ENCODE data around the gene MAT1A.

The MAT1A gene

DNA sequence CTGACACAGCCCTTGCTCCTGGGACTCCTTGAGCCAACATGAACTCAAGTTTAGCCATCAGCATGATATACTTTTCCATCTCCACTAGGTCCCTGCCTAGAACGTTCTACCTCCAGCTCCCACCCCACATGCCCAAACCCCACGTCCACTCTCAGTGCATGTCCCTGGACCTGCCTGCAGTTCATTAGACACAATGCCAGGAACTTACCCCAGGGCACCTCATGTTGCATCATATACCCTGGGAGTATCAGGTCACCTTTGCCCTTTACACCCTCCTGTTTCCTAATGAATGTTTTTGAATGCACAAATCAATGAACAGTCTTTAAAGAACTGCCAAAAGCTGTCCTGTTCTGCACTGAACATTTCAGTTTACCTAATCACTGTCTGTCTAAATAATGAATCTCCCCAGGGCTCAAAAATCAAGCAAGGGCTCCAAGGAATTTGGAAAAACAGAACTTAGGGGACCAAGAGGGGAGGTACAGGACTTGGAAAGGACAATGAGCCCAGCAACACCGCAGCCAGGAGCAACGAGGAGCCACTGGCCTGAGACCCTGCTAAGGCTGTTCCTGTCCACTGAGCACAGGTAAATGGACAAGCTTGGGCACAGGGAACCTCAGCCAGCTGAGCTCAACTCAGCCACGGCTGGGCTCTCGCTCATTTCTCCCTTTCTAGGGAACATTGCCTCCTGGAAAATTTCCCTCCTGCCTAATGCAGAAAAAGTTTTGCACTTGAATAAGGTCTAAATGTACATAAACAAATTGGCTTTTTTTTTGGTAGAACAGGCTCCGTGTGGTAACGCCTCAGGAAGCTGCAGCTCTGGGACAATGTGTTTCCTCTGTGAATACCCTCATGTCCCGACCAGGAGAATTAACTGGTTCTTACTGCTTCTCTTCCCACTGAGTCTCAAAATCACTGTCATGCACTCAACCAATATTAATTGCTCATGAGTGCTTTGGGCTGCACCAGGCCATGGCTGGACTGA is 7.4 kb downstream of the MAT1A start:
- no peak for FAIRE-seq

DNA sequence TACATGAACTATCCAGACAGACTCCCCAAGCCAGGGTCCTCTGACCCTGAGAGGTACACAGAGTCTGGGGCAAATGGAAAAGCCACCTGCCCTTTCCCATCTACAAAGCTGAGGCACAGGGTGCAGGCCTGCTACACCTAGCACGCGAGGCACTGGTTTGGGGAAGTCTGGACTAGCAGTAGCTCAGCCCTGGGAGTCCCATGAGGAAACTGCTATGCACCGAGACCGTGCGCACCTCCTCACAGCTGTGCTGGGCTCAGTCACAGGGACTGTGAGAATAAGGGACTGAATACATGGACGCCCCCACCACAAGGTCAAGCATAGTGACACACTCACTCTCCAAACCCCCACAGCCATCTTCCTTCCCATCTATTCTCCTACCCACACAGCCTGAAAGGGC is 8.2 kb downstream of the MAT1A start:
- no peak for FAIRE-seq

DNA sequence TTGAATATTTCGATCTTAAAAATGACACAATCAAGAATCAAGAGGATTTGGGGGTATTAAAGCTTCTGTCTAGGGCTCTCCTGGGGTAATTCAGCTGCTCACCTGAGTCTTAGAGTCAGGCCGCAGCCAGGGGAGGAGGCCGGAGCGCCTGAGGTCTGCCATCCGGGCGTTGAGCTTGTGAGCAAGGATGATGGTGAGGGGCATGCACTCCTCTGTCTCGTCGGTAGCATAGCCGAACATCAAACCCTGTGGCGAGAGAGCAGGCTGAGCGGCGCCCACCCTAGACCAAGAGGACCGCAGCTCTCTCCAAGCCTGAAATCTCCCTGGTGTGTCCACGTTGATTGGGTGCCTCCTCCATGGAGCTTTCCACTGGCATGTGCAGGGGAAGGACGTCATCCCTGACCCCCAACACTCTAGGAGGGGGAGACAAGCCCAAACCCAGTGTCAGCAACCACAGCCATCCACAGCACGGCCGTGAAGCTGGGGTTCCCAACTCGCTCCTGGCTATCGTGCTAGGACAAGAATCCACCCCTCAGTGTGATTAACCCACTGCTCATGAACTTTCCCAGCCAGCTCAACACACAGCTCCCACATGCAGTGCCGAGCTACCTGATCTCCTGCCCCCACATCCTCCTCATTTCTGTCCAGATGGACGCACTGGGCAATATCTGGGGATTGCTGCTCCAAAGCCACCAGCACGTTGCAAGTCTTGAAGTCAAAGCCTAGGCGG is 9.2 kb downstream of the MAT1A start:
- no peak for FAIRE-seq

- FAIRE-seq: no peak
Measured at GRCh38 chr10:80279146-80279545, 10.3 kb downstream of the MAT1A start.

DNA sequence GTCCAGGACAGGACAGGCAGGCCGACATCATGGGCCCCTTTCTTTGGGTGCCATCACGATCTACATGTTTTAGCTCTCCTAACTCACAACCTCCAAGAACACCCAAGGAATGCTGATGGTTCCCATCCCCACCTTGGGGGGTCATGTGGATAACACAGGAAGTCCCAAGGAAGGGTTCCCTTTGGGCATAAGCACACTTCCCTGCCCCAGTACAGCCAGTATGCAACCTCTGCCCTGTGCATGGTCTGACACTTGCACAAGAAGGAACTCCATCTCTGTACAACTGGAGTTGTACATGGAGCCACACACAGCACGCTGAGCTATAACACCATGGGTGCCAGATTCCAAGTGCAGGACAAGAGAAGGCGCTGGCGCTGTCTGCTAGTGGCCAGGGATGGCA is 11.0 kb downstream of the MAT1A start:
- FAIRE-seq: no peak

DNA sequence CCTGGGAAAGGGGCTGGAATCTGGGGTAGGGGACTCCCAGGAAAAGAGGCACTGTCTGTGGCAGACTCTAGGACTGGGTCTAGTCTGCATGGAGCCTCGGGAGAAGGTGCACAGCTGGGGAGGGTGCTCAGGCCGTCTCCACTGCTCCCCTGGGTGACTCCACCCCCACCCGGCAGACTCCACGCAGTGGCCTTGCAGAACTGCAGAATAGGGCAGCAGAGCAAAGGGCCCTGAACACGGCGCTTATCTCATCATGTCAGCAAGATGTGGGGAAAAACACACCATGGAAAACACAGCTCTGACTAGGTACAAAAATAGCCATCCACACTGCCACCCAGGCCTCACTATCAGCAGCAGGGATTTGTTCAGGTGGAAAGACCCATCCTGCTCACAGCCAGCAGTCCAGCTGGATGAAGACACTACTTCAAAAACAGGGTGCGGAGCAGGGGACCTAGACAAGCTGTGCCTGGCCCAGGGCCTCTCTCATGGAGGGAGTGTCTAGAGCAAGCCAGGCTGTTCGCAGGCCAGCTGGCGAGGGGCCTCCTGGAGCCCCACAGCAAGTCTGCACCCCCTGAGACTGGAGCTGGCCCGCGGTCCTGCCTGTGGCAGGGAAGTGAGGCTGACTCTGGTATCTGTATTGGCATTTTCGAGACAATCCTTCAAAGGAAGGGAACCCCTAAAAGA is 11.7 kb downstream of the MAT1A start:
- FAIRE-seq: no peak

GRCh38 chr10:80277016-80277415 is 12.4 kb downstream of the MAT1A start:
- FAIRE-seq: no peak

DNA sequence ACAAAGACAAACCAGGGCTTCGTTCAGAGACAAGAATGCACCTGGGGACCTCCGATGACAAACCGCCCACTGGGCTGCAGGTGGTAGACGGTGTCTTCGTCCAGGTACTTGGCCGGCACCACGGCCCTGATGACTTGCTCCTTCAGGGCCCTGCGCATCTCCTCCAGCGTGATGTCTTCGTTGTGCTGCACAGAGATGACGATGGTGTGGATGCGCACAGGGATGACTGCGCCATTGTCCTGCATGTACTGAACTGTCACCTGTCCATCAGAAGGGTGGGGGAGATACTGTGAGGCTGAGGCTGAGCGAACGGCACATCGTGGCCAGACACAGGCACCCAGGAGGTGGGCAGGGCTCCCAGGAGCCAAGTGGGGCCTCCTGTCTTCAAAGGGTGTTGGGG is 13.1 kb downstream of the MAT1A start:
- FAIRE-seq: no peak

DNA sequence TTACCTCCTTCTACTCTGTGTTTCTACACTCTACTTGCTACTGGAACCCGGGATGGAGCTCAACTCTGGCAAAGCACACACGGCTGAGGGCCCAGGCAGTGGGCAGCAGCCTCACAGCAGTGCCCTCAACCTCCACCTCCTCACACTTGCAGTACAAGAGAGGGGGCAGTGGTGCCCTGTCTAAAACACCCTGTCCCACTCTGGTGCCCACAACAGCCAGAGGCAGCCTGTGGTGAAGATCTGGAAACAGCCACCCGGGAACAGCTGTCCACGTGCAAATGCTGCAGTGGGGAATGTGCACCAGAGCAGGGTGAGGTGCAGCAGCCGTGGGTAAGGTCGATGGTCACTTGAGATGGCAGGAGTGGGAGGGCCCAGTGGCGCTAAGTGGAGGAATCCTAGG is 13.7 kb downstream of the MAT1A start:
- no peak for FAIRE-seq

GRCh38 chr10:80275135-80275498 is 14.3 kb downstream of the MAT1A start:
- no peak for FAIRE-seq

DNA sequence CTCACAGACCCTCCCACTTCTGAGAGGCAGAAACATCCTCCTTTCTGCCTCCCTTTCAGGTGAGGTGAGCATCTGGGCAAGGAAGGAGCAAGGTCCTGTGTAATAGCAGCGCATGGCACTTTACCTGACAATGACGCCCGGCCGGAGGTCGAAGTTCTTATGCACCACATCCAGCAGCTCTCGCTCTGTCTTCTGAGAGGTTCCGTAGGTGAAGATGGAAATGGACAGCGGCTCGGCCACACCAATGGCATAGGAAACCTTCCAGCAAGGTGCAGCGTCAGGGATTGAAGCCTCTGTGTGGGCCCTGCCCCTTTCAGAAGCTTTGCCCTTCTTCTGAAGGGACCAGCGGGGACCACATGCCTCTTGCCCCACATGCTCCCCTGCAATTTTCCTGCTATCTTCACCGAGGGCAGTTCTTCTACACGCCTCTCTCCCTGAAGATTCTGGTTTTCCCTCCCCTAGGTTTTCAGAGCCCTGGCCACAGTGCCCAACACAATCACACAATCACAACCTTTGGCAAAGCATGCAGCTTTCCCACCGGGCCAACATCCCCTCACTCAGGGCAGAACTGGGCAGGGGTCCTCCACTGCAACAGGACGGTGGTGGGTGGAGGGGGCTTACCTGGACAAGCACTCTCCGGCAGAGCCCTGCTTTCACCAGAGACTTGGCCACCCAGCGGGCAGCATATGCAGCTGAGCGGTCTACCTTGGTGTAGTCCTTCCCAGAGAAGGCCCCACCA is 14.9 kb downstream of the MAT1A start:
- no peak for FAIRE-seq

GRCh38 chr10:80273523-80274170 is 15.8 kb downstream of the MAT1A start:
- FAIRE-seq: no peak

DNA sequence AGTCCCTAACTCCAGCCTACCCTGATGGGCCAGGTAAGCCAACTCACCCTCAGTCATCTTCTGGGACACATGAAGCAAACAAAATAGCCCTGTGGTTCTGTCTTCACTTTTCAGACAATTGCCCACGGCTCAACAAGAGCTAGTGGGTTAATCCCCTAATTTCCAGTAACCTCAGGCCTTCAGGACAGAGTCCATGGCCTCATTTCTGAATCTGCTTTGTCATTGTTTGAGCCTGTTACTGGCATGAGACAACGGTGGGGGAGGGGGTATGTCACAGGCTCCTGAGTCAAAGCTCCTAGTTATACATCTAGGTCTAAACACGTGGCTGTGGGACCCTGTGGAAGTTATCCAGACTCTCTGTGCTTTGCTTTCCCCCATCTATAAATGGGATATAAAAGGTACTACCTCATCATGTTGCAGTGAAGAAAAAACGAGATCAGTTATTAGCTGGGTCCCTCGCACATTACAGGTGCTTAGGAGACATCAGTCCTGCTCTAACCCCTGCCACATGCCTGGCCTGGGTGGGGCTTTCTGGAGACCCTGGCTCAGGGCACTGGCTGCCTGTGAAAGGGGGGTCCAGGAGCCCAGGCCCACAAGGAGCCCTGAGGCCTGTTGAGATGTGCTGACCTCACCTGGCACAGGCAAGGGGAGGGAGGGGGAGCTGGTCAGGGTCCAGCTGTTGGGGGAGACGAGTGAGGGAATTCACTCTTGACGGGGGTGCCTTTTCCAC is 16.5 kb downstream of the MAT1A start:
- no peak for FAIRE-seq

DNA sequence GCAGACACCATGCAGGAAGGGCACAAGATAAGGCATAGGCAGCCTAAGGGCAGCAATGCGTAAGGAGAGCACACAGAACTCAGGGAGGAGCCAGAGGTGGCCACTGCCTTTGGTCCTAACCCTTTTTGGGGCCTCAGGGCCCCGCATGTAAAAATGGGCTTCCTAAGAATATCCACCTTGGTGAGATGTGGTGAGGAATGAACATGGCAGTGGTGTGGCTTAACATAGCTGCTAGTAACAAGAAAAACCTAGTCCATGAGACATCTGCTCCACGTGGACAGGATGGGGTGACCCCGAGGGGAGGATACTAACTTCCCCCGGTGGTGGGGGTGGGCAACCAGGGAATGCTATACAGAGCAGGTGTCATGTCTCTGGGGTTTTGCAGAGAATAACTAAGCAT is 18.0 kb downstream of the MAT1A start:
- no peak for FAIRE-seq

GRCh38 chr10:80270887-80271286 is 18.6 kb downstream of the MAT1A start:
- FAIRE-seq: no peak

GRCh38 chr10:80268938-80269588 is 20.4 kb downstream of the MAT1A start:
- FAIRE-seq: no peak

GRCh38 chr10:80268266-80268665 is 21.2 kb downstream of the MAT1A start:
- no peak for FAIRE-seq

DNA sequence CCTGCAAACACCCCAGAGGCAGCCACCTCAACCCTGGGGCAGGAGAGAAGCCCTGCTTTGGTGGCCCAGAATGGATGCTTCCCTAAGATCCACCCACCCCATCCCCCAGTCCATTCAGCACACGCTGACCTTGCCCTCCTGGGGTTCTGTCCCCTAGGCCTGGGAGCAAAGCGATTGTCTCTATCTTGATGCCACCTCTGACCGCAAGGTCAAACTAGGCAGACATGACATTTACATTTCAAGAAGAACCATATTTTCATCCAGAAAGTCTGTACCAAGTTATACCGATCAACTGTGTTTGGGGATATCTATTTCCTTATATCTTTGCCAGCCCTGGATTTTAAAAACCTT is 23.0 kb downstream of the MAT1A start:
- no peak for FAIRE-seq

DNA sequence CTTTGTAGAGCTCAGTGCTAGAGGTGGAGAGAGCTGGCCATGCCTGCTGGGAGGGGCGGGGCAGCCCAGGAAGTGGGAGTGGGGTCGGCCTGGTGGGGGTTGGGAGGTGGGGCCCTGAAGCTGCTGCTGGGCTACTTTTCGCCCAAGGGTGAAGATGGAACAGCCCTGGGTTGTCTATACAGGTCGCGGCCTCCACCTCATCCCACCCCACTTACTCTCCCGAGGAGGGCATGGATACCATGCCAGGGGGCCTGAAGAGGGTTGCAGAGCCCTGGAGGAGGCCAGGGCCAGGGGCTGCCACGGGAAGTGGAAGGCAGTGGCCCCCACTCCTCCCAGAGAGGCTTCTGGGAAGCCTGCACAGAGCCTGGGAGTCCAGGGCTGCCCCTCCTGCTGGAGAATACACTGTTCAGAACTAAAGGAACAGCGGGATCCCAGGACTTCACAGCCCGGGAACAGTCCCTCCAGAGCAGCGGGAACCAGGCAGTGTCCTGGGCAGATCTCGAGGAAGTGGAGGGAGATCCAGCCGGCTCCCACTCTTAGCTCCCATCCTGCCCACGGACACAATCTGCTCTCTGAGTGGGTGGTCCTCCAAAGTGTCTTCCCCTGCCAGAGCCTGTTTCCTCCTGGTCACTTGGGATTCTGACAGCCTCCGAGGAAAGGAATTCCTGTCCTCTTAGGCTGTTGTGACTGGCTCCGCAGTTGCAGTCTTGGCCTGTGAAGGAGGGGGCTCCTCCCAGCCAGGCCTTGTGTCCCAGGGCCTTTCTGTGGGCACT is 23.5 kb downstream of the MAT1A start:
- no peak for FAIRE-seq
